BE2C (cell line): ENCODE data around the gene CSTF2T. TPM values are rescaled to one million over a fixed set of nuclear protein-coding genes. Genes with fewer than 3 reads are reported as not detected.

ENCODE experiments used
- DNase-seq: peaks from one replicate; pipeline ENCODE4 v3.0.0-alpha.2; 2020
- H3K27me3 ChIP-seq: fragments of 250-450 bp; sonication (Bioruptor Pico); 2 replicates; pipeline ENCODE4 v1.5.1; 2020; ENCODE audit warnings: mild to moderate bottlenecking
- H3K36me3 ChIP-seq: fragments of 250-450 bp; sonication (Bioruptor Pico); 2 replicates; pipeline ENCODE4 v1.5.1; 2020; ENCODE audit warnings: mild to moderate bottlenecking
- H3K4me1 ChIP-seq: fragments of 250-450 bp; sonication (Bioruptor Pico); 2 replicates; pipeline ENCODE4 v1.5.1; 2020
- H3K4me3 ChIP-seq: 2 replicates; pipeline ENCODE4 v1.5.1; 2011; ENCODE audit warnings: low read depth, low read length
- H3K9me3 ChIP-seq: fragments of 250-450 bp; sonication (Bioruptor Pico); 2 replicates; pipeline ENCODE4 v1.5.1; 2020
- polyA plus RNA-seq: library from polyadenylated mRNA; unstranded; fragments of >200 nt; gene quantifications from one replicate; pipeline ENCODE4 v1.2.1, GENCODE V29; 2012; ENCODE audit warnings: low read depth, missing spikeins; ENCODE audit not compliant: insufficient read length, insufficient read depth
- TF ChIP-seq, protein P1 (sequence below): IDR thresholded peaks from 2 replicates; pipeline ENCODE4 v1.5.1; 2012; ENCODE audit warnings: mild to moderate bottlenecking, low read depth, low read length

The CSTF2T gene, protein sequence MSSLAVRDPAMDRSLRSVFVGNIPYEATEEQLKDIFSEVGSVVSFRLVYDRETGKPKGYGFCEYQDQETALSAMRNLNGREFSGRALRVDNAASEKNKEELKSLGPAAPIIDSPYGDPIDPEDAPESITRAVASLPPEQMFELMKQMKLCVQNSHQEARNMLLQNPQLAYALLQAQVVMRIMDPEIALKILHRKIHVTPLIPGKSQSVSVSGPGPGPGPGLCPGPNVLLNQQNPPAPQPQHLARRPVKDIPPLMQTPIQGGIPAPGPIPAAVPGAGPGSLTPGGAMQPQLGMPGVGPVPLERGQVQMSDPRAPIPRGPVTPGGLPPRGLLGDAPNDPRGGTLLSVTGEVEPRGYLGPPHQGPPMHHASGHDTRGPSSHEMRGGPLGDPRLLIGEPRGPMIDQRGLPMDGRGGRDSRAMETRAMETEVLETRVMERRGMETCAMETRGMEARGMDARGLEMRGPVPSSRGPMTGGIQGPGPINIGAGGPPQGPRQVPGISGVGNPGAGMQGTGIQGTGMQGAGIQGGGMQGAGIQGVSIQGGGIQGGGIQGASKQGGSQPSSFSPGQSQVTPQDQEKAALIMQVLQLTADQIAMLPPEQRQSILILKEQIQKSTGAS
- polyA plus RNA-seq, result 32.3 TPM

DNA sequence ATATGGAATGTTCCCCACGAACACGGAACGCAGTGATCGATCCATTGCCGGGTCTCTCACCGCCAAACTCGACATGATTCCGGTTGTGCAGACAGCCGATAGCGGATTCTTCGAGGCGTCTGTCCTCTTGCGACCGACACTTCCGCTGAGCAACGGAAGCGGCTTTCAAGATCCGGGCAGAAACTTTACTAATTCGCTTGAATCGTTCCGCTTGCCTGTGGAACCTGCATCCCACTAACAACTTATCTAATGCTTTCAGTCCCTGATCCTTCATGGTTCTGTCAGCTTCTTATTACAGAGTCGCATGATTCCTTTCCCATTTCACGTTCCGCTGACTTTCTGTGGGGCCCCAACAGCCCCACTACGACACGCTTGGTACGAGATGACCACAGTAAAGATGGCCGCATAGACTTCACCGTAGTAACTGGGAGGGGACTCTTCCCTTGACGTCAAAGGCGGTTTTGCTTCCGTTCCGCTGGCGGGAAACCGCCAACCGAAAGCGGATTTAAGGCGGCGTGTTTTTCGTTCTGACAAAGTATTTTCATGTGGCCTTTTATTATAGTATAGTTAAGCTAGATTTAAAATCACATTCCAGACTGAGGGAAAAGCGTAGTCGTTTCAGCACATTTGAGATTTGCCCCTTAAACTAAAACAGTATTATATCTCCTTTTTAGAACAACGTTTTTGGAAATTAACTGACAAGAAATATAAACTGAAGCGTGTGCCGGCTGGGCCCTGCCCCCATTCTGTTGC is at the start of gene CSTF2T:
TSS of gene CSTF2T (minus strand) at position 121 of the 753 bp plus-strand sequence. CDS start at position 75, 46 bp downstream.
- TF ChIP-seq, protein P1, sequence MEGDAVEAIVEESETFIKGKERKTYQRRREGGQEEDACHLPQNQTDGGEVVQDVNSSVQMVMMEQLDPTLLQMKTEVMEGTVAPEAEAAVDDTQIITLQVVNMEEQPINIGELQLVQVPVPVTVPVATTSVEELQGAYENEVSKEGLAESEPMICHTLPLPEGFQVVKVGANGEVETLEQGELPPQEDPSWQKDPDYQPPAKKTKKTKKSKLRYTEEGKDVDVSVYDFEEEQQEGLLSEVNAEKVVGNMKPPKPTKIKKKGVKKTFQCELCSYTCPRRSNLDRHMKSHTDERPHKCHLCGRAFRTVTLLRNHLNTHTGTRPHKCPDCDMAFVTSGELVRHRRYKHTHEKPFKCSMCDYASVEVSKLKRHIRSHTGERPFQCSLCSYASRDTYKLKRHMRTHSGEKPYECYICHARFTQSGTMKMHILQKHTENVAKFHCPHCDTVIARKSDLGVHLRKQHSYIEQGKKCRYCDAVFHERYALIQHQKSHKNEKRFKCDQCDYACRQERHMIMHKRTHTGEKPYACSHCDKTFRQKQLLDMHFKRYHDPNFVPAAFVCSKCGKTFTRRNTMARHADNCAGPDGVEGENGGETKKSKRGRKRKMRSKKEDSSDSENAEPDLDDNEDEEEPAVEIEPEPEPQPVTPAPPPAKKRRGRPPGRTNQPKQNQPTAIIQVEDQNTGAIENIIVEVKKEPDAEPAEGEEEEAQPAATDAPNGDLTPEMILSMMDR, result no peak
- H3K36me3 ChIP-seq, result peaks cover 7% of the 10 kb centered on the region
- no peaks in the 10 kb centered on the region for H3K9me3 ChIP-seq
- H3K4me1 ChIP-seq, result peaks cover 3% of the 10 kb centered on the region; the same call in 1 of the 2 replicates
- peak within 1 kb of the TSS; percentile 91 for H3K4me3 ChIP-seq
- no peaks in the 10 kb centered on the region for H3K27me3 ChIP-seq
- peak; percentile 85 for DNase-seq

DNA sequence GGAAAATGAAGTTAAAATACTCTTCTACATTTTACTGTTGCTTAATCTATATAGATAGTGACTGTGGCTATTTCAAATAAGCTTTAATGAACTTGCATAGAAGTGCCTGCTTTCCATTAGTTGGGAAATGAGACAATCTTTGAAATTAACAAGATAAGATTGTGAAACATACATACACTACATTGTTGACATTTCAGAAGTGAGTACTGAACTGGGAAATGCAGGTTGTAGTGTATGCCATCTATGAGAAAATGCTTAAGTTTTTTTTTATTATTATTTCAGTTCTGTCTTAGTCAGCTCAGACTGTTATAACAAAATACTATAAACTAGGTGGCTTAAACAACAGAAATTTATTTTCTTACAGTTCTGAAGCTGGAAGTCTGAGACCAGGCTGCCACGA is 49.6 kb upstream of the CSTF2T start:
- TF ChIP-seq, protein P1, result no peak
- no peaks in the 10 kb centered on the region for H3K27me3 ChIP-seq
- DNase-seq, result no peak
- H3K4me3 ChIP-seq, result no peak overlapping the region
- H3K4me1 ChIP-seq, result no peaks in the 10 kb centered on the region
- H3K9me3 ChIP-seq, result no peaks in the 10 kb centered on the region
- H3K36me3 ChIP-seq, result no peaks in the 10 kb centered on the region

DNA sequence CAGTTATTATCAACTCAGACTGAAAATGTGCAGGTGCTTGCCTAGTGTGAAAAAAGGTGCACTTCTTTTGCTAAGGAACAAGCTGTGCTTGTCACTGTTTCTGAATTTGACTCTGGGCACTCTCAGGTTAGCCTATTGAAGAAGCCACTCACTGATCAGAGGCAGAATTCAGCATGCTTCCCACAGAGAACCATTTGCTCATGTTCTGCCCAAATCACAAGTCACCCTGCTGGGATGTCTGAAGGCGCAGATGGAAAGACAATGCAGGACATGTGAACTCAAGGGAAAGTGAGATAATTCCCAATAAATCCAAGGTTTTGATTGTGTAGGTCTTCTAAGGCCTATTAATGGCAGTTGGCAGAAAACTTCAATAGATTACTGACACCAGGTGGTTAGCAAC is 47.8 kb upstream of the CSTF2T start:
- H3K9me3 ChIP-seq, result no peaks in the 10 kb centered on the region
- TF ChIP-seq, protein P1, result no peak
- no peaks in the 10 kb centered on the region for H3K4me1 ChIP-seq
- H3K4me3 ChIP-seq, result no peak overlapping the region
- DNase-seq, result no peak
- no peaks in the 10 kb centered on the region for H3K27me3 ChIP-seq
- no peaks in the 10 kb centered on the region for H3K36me3 ChIP-seq

DNA sequence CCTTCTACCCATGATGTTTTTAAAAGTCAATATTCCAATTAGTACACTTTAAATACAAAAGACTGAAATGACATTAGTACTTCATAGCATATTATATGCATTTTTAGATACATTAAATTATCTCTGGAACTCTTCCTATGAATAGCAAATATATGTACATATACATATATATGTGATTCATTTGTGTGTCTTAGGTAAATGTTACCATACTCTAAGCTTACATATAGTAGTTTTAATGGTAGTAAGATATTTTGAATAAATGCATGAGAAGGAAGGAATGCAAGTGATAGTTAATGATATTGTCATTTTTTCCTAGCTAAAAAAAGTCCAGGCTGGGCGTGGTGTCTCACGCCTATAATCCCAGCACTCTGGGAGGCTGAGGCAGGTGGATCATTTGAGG is 46.0 kb upstream of the CSTF2T start:
- no peak for DNase-seq
- Histone ChIP-seq H3K9me3 (no peaks in the 10 kb centered on the region), H3K27me3 (no peaks in the 10 kb centered on the region), H3K4me3 (no peak overlapping the region), H3K4me1 (no peaks in the 10 kb centered on the region), H3K36me3 (no peaks in the 10 kb centered on the region)
- TF ChIP-seq, protein P1, result no peak

DNA sequence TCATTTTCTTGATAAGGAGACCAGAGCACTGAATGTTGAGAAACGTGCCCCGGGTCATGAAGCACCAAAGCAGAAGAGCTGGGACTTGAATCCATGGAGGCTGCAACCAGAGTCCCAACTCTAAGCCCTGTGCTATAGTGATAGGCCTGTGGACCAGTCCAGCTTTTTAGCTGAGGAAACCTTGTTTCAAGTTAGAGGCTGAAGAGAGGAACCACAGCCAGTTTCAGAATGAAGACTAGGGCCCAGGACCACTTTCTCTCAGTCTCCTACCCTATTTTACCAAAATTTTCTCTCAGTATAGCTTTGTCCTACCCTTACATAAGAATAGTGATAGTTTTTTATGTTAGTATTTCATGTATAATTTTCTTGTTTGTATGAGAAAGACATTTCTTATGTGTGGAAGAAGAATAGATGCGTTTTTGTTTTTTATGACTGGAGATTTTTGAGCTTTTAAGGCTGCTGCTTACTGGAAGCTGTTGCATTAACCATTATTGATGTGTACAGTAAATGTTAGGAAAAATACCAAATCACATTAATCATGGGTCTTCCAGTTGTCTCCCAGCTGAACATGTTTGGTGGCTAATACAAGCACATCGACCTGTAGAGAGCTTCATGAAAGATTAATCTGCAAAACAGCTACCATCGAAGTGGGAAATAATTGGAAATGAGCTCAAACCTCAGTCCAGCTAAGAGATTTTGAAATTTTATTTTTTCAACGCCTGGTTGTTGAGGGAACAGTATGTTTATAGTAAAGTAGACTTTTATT is 45.0 kb upstream of the CSTF2T start:
- Histone ChIP-seq H3K4me1 (no peaks in the 10 kb centered on the region), H3K4me3 (no peak overlapping the region), H3K36me3 (no peaks in the 10 kb centered on the region), H3K9me3 (no peaks in the 10 kb centered on the region), H3K27me3 (no peaks in the 10 kb centered on the region)
- TF ChIP-seq, protein P1, result no peak
- DNase-seq, result no peak
